HG03520 (cell line): Measurements from ENCODE around the gene TGDS.
A peak's percentile ranks its signal among the peaks of the same experiment; 100 is the strongest.

Experiments used
- ATAC-seq: cut with Tn5 transposase; IDR thresholded peaks from one replicate; pipeline ENCODE4 v1.9.1; 2021; ENCODE audit warnings: mild to moderate bottlenecking, moderate library complexity; ENCODE audit not compliant: unreplicated experiment

The TGDS gene

GRCh38 chr13:94601446-94602431 lies 5.8 kb upstream of the TGDS start, which contains the start of gene GPR180:
GPR180 (plus strand) TSS chr13:94601857; CDS start chr13:94601928, 71 bp downstream.
- peak; percentile 99 for ATAC-seq

- no peak for ATAC-seq
Observed at GRCh38 chr13:94599877-94600276, 3.9 kb upstream of the TGDS start.

- no peak for ATAC-seq
Observed at GRCh38 chr13:94598281-94598680, 2.3 kb upstream of the TGDS start.

GRCh38 chr13:94596575-94596971 lies 621 bp upstream of the TGDS start:
- no peak for ATAC-seq

DNA sequence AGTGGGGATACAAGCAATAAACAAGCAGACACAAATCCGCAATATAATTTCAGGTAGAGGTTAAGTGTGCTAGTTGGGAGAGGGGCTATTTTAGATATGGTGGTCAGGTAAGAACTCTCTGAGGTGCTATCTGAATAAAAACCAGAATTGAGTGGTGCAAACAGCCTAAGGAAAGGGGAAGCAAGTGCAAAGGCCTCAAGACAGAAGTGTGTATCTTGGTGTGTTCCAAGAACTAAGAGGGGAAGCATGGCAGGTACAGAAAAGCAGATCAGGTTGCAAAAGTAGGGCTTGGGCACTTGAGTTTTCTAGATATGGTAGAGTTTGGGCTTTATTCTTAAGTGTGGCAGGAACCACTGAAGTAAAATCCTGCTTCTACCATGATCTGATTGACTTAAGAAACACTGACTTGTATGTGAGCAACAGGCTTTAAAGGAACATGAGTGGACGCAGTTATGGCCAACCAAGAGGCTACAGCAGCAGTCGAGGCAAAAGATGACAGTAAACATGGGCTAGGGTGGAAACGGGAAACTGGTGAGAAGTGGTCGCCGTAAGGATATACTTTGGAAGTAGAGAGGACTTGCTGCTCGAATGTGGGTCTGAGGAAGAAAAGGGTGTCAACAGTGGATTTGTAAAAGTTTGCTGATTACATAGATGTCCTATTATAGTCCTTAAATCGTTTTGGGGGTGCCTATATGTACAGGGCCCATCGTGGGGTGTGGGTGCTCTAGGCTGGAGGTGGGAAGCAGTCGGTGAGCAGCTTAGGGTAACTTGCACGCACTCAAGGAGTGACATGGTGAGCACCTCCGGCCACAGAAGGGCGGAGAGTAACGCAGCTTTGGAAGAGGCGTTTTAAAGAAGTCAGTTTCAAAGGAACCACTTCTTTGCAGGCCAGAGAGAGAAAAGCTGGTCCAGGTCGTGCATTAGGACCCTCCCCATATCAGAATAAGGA lies 677 bp downstream of the TGDS start:
- ATAC-seq: peak; percentile 41

GRCh38 chr13:94590744-94591143 lies 5.2 kb downstream of the TGDS start:
- ATAC-seq: no peak

DNA sequence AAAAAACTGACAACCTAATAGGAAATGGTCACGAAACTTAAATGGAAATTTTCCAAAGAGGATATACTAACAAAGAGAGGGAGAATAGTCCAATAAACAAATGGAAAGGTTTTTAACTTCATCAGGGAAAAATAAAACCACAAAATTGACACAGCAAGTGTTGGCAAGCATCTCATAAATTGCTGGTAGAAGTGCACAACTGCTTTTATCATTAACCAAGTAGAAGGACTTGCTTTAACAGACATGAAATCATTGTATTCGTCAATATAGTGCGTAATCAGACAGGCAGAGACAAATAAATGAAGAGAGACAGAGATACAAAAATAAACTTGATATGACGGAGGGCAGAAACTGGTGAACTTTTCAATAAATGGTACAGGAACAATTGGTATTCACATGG lies 7.4 kb downstream of the TGDS start:
- ATAC-seq: no peak

DNA sequence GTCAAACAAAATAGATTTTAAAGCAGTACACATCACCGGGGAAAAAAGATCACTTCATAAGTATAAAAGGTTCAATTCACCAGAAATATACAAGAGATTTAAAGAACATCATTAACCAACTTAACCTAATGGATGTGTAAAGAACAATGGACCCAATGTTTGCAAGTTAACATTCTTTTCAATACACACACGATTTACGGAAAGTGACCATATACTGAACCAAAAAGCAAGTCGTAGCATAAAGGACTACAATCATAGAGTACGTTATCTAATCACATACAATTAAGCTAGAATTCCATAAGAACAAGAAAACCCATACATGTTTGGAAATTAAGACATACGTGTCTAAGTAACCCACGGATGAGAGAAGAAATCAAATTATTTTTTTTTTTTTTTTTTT lies 9.6 kb downstream of the TGDS start:
- ATAC-seq: no peak

- no peak for ATAC-seq
Observed at GRCh38 chr13:94585543-94586101, 10.3 kb downstream of the TGDS start.

GRCh38 chr13:94583926-94584325 lies 12.0 kb downstream of the TGDS start:
- ATAC-seq: no peak

- no peak for ATAC-seq
Observed at GRCh38 chr13:94579063-94579462, 16.9 kb downstream of the TGDS start.

DNA sequence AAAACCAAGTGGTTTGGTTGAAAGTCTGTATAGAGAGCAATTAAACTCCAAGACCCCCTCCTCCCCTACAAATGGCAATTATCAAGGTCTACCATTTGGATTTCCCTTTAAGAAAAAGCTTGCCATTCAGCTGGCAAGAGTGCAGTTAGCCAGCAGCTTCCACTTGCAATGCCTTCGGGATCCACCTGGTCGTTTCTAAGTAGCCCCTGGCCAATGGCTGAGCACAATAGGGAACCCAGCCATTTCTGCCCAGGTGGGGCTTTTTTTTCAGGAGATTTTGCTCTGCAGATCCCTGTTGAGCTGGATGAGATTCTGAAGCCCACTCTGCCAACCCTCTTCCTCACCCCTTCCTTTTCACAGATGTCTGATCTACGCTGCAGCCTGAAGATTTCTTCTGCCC lies 26.3 kb downstream of the TGDS start:
- no peak for ATAC-seq

DNA sequence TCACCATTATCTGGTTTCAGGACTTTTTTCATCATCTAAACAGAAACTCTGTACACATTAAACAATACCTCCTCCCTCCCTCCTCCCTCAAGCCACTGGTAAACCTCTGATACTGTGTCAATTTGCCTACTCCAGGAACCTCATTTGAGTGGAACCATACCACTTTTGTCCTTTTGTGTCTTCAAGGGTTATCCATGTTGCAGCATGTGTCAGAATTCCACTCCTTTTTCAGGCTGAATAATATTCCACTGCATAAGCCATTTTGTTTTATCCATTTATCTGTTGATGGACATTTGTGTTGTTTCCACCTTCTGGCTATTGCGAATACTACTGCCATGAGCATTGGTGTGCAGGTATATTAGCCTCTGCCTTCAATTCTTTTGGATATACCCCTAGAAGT lies 27.5 kb downstream of the TGDS start:
- ATAC-seq: no peak

DNA sequence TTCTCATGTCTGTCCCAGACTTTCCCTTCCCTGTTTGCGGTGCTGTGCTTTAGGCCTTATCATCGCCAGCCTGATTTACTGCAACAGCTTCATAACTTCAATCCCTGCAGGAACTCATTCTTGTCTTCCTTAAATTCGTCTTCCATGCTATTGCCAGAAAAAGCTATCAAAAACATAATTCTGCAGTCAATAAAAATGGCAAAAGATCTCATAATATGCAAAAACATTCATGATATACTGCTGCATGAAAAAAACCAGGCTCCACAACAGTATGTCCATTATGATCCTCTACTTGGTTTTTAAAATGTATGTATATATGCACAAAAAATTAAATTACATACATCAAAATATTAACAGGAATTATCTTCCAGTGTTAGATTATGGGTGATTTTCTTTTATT lies 28.4 kb downstream of the TGDS start:
- ATAC-seq: no peak

DNA sequence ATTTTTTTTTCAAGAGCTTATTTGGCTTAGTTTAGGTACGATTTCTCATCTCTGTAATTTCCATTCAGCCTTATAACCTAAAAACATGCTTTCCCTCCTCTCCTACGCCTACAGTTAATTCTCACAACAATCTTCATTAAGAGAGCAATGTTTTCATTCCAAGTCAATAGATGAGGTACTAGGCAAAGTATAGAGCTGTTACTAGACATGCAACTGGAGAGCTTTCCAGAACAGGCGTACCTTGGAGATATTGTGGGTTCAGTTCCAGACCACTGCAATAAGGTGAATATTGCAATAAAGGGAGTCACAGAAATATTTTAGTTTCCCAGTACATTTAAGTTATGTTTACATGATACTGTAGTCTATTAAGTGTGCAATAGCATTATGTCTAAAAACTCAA lies 34.8 kb downstream of the TGDS start:
- no peak for ATAC-seq

DNA sequence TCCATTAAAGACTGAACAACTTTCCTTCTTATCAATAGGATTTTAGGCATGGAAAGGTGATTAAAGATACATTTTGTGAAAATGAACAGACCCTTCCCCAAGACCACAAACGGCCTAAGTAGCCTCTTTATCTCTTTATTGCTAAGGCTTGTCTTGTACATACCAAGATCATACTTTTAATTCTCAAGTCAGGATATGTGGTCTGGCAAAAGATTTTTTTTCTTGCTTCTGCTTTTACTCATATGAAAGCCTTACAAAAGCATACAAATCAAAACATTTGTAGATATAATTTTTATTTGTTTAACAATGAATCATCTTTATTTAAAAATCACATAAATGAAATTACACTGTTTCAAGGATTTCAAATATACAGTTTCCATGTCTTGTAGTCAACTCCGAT lies 35.8 kb downstream of the TGDS start:
- no peak for ATAC-seq

DNA sequence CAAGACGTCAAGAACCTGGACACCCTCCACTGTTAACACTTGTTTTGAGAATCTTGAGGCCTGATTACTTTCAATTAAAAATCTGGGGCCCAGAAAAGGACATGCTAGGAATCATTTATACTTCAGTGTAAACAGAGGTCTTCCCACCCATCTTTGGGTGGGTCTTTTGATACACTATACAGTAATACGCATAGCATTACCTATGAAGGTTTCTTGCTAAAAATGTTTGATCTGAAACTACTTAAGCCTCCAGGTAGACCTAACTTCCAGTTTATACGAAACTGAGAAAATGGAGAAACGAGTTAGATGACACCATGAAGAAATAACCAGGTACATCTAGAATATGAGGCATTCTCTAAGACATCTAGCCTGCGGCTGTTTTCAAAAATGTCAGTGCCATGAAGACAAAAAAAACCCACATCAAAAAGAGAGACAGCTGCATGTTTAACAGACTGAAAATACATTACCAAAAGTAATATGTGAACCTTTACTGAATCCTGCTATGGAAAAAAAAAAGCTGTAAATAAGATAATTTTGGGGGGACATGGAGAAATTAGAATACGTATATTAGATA lies 36.6 kb downstream of the TGDS start:
- ATAC-seq: no peak

DNA sequence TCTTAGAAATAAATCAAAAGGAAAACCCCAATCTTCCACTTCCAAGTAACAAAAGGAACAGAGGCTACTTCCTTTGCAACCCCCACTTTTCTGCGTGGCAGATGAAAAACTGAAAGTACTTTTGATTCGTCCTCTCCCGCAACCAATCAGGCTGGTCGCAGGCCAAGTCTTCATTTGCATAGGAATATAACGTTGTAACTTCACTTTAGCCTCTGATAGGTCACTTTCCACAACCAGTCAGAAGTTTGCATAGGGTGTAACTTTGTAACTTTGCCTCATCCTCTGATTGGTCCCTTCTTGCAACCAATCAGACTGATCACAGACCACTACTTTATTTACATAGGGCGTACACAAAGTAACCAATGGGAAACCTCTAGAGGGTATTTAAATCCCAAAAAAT lies 37.2 kb downstream of the TGDS start:
- ATAC-seq: no peak

GRCh38 chr13:94557684-94558235 lies 38.2 kb downstream of the TGDS start:
- ATAC-seq: no peak

DNA sequence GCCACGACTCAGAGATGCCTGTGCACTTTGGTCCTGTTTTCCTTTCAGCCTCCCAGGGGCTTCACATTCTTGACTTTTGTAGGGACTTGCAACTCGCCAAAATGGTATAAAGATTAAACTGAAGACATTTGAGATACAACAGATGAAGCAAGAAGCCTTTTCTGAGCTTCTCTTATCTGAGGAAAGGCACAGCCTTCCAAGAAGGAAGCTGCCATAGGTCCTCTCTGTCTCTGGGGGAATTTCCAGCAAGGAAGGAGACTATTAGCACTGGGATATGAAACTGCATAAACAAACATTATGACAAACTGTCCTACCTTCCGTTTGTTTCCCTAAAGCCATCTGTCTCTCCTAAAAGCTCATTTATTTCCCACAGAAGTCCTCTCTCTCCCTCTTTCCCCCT lies 39.3 kb downstream of the TGDS start:
- no peak for ATAC-seq

GRCh38 chr13:94556041-94556440 lies 39.9 kb downstream of the TGDS start:
- no peak for ATAC-seq
